GM23338 (cell line): ENCODE data around the gene CTNNA2. TPM values are rescaled to one million over a fixed set of nuclear protein-coding genes. Genes with fewer than 3 reads are reported as not detected.

Experiments used
- ATAC-seq: fragments of 200-7000 bp; cut with Tn5 transposase; 3 replicates; pipeline ENCODE4 v1.9.1; 2020
- DNase-seq: peaks from one replicate; pipeline ENCODE4 v3.0.0-alpha.2; 2015; ENCODE audit warnings: low spot score
- H2AFZ ChIP-seq: fragments of 200-600 bp; sonication (generic); 2 replicates; pipeline ENCODE4 v1.8.0; 2016; ENCODE audit warnings: antibody characterized with exemption, mild to moderate bottlenecking, moderate library complexity
- H3F3A ChIP-seq: fragments of 200-600 bp; sonication (generic); replicated peaks from 2 replicates; pipeline ENCODE4 v1.8.0; 2017; ENCODE audit warnings: antibody characterized with exemption, mixed run types, low read depth
- H3K27ac ChIP-seq: fragments of 200-600 bp; sonication (generic); 2 replicates; pipeline ENCODE4 v1.6.1; 2016; ENCODE audit warnings: low read depth
- H3K27me3 ChIP-seq: fragments of 200-600 bp; sonication (generic); 2 replicates; pipeline ENCODE4 v1.8.0; 2016; ENCODE audit warnings: mild to moderate bottlenecking, mixed run types, moderate library complexity; ENCODE audit not compliant: insufficient read depth
- H3K36me3 ChIP-seq: fragments of 200-600 bp; sonication (generic); 2 replicates; pipeline ENCODE4 v1.8.0; 2016; ENCODE audit warnings: mild to moderate bottlenecking; ENCODE audit not compliant: insufficient read depth
- H3K4me1 ChIP-seq: fragments of 200-600 bp; sonication (generic); 2 replicates; pipeline ENCODE4 v1.8.0; 2016; ENCODE audit warnings: mild to moderate bottlenecking, moderate library complexity; ENCODE audit not compliant: insufficient read depth
- H3K4me2 ChIP-seq: fragments of 200-600 bp; sonication (generic); 2 replicates; pipeline ENCODE4 v1.7.1; 2017; ENCODE audit warnings: mixed run types
- H3K4me3 ChIP-seq: fragments of 200-600 bp; sonication (generic); 2 replicates; pipeline ENCODE4 v1.6.1; 2016; ENCODE audit warnings: mixed run types
- H3K79me2 ChIP-seq: fragments of 200-600 bp; sonication (generic); replicated peaks from 2 replicates; pipeline ENCODE4 v1.8.0; 2017; ENCODE audit warnings: mild to moderate bottlenecking; ENCODE audit not compliant: insufficient read depth
- H3K9me2 ChIP-seq: fragments of 200-600 bp; sonication (generic); 2 replicates; pipeline ENCODE4 v1.8.0; 2017; ENCODE audit not compliant: insufficient read depth
- H4K20me1 ChIP-seq: fragments of 200-600 bp; sonication (generic); replicated peaks from 2 replicates; pipeline ENCODE4 v1.8.0; 2017; ENCODE audit warnings: mild to moderate bottlenecking; ENCODE audit not compliant: insufficient read depth
- H3K27ac Mint-ChIP-seq: 2 replicates; pipeline ENCODE4 v1.8.0; 2020; ENCODE audit warnings: inconsistent platforms, mild to moderate bottlenecking, moderate library complexity, mixed read lengths
- H3K27me3 Mint-ChIP-seq: 3 replicates; pipeline ENCODE4 v1.8.0; 2022; ENCODE audit warnings: low read depth, mild to moderate bottlenecking, moderate library complexity, mixed read lengths, inconsistent platforms; ENCODE audit not compliant: insufficient read depth, poor library complexity
- H3K36me3 Mint-ChIP-seq: 3 replicates; pipeline ENCODE4 v1.8.0; 2021; ENCODE audit warnings: low read depth, mild to moderate bottlenecking, inconsistent platforms, moderate library complexity, mixed read lengths
- H3K4me1 Mint-ChIP-seq: 3 replicates; pipeline ENCODE4 v1.8.0; 2020; ENCODE audit warnings: mild to moderate bottlenecking, inconsistent platforms, mixed read lengths
- H3K4me3 Mint-ChIP-seq: 3 replicates; pipeline ENCODE4 v1.8.0; 2021; ENCODE audit warnings: moderate library complexity, mild to moderate bottlenecking, inconsistent platforms, mixed read lengths
- H3K9me3 Mint-ChIP-seq: 3 replicates; pipeline ENCODE4 v1.8.0; 2020; ENCODE audit warnings: moderate library complexity, mild to moderate bottlenecking, inconsistent platforms, mixed read lengths
- EZH2 ChIP-seq: fragments of 200-600 bp; sonication (generic); IDR thresholded peaks from one replicate; pipeline ENCODE4 v1.8.0; 2017; ENCODE audit warnings: antibody characterized with exemption, mild to moderate bottlenecking, low read depth; ENCODE audit not compliant: unreplicated experiment
- NANOG ChIP-seq: IDR thresholded peaks from 2 replicates; pipeline ENCODE4 v1.6.1; 2016; ENCODE audit warnings: antibody characterized with exemption, borderline replicate concordance
- POLR2AphosphoS5 ChIP-seq: IDR thresholded peaks from 2 replicates; pipeline ENCODE4 v1.6.1; 2016; ENCODE audit warnings: antibody characterized with exemption, low read depth
- STAT1 ChIP-seq: IDR thresholded peaks from one replicate; pipeline ENCODE4 v1.6.1; 2016; ENCODE audit warnings: antibody characterized with exemption; ENCODE audit not compliant: unreplicated experiment
- ZNF114 ChIP-seq: fragments of 250-450 bp; sonication (Bioruptor Pico); IDR thresholded peaks from 2 replicates; pipeline ENCODE4 v1.5.0; 2020; ENCODE audit warnings: mild to moderate bottlenecking, moderate library complexity
- polyA plus RNA-seq: library from polyadenylated mRNA; unstranded; fragments of >200 nt; fragmentation: Nextera tagmentation; extraction: Ambion mirVana; gene quantifications from 2 replicates; pipeline ENCODE4 v1.2.1, GENCODE V29; 2016
- total RNA-seq: library from RNA; depleted of rRNA; stranded (reverse); fragments of >200 nt; shearing (Covaris generic); gene quantifications from 2 replicates; pipeline ENCODE4 v1.2.3, GENCODE V29; 2014
- TF ChIP-seq, protein P1 (sequence below): IDR thresholded peaks from 2 replicates; pipeline ENCODE4 v1.6.1; 2016; ENCODE audit warnings: antibody characterized with exemption
- TF ChIP-seq, protein P2 (sequence below), 2 experiments: fragments of 200-600 bp in 1 of 2; sonication (generic) in 1 of 2; conservative IDR thresholded peaks; 2 replicates each; pipeline versions ENCODE4 v1.5.1 to v1.6.1; 2016 to 2017; ENCODE audit warnings: antibody characterized with exemption in 2 of 2, low read depth in 2 of 2, mild to moderate bottlenecking in 2 of 2, moderate library complexity in 1 of 2
- TF ChIP-seq, protein P3 (sequence below): fragments of 250-450 bp; sonication (Bioruptor Pico); IDR thresholded peaks from 2 replicates; pipeline ENCODE4 v1.5.0; 2020; ENCODE audit warnings: mild to moderate bottlenecking, moderate library complexity

Gene CTNNA2
- total and polyA plus RNA-seq, 2 experiments from 2014 or later, result 6.4 to 15.6 TPM

DNA sequence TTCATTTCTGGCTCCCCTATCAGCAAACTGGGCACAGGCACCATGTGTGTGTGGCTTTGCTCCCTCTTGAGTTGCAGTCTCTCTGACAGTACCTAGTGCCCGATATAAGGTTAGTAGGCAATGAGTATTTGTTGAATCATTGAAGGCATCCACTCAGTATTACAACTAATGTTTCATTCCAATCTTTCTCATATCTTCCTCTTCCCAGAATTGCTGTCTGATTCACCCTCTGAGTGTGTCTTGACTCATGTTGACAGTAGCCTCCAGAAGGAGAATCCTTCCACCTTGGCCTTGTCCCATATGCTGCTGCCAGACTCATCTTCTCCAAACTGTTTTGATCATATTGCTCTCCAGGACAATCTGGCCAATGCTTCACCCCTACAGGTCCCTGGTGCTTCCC, 589.2 kb downstream of the CTNNA2 start:
- H3K4me3 ChIP-seq, result no peak overlapping the region
- ATAC-seq, result no peak
- Mint-ChIP-seq H3K9me3 (peaks cover 44% of the 10 kb centered on the region), H3K27me3 (peaks cover 2% of the 10 kb centered on the region), H3K4me3 (no peak overlapping the region), H3K27ac (no peak overlapping the region), H3K4me1 (no peaks in the 10 kb centered on the region), H3K36me3 (peaks cover 34% of the 10 kb centered on the region)
- no peak overlapping the region for H3K27ac ChIP-seq
- no peak overlapping the region for H2AFZ ChIP-seq
- H3K27me3 ChIP-seq, result no peaks in the 10 kb centered on the region
- H3K79me2 ChIP-seq, result no peaks in the 10 kb centered on the region
- no peaks in the 10 kb centered on the region for H3K4me1 ChIP-seq
- H3K4me2 ChIP-seq, result no peak overlapping the region
- H4K20me1 ChIP-seq, result no peaks in the 10 kb centered on the region
- no peaks in the 10 kb centered on the region for H3F3A ChIP-seq
- TF ChIP-seq, protein P1, sequence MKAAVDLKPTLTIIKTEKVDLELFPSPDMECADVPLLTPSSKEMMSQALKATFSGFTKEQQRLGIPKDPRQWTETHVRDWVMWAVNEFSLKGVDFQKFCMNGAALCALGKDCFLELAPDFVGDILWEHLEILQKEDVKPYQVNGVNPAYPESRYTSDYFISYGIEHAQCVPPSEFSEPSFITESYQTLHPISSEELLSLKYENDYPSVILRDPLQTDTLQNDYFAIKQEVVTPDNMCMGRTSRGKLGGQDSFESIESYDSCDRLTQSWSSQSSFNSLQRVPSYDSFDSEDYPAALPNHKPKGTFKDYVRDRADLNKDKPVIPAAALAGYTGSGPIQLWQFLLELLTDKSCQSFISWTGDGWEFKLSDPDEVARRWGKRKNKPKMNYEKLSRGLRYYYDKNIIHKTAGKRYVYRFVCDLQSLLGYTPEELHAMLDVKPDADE, result no peak
- TF ChIP-seq, protein P2, sequence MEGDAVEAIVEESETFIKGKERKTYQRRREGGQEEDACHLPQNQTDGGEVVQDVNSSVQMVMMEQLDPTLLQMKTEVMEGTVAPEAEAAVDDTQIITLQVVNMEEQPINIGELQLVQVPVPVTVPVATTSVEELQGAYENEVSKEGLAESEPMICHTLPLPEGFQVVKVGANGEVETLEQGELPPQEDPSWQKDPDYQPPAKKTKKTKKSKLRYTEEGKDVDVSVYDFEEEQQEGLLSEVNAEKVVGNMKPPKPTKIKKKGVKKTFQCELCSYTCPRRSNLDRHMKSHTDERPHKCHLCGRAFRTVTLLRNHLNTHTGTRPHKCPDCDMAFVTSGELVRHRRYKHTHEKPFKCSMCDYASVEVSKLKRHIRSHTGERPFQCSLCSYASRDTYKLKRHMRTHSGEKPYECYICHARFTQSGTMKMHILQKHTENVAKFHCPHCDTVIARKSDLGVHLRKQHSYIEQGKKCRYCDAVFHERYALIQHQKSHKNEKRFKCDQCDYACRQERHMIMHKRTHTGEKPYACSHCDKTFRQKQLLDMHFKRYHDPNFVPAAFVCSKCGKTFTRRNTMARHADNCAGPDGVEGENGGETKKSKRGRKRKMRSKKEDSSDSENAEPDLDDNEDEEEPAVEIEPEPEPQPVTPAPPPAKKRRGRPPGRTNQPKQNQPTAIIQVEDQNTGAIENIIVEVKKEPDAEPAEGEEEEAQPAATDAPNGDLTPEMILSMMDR (conservative IDR thresholded peaks at IDR 0.05; ENCODE audit: low read depth in 2 of 2), result no peak
- H3K36me3 ChIP-seq, result no peaks in the 10 kb centered on the region
- H3K9me2 ChIP-seq, result 0 out of 2 replicates have a peak, but pooled peaks cover 5% of the 10 kb centered on the region
- no peak for DNase-seq

DNA sequence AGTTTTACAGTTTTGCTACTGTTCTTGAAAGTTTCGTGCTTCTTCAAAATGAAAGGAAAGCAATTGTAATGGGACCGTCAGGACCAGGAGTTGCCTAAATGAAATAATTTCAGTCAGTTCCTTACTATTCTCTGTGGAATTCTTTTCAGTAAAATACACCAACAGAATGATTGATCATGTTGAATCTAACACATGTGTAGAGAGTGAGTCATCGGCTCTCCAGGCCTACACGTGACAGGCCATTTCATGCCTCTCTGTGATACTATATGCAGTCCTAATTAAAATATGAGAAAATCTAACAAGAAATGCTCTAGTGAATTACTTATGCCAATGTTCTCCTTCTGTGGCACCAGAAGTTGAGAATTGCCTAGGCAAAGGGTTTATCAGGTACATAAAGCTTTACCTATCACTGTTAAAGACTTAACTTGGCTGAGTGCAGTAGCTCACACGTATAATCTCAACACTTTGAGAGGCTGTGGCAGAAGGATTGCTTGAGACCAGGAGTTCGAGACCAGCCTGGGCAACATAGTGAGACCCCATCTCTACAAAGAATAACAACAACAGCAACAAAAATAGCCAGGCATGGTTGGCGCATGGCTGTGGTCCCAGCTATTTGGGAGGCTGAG, 592.3 kb downstream of the CTNNA2 start:
- DNase-seq, result no peak
- no peak for TF ChIP-seq EZH2
- TF ChIP-seq, protein P1, result no peak
- TF ChIP-seq NANOG, result no peak
- TF ChIP-seq, protein P3, sequence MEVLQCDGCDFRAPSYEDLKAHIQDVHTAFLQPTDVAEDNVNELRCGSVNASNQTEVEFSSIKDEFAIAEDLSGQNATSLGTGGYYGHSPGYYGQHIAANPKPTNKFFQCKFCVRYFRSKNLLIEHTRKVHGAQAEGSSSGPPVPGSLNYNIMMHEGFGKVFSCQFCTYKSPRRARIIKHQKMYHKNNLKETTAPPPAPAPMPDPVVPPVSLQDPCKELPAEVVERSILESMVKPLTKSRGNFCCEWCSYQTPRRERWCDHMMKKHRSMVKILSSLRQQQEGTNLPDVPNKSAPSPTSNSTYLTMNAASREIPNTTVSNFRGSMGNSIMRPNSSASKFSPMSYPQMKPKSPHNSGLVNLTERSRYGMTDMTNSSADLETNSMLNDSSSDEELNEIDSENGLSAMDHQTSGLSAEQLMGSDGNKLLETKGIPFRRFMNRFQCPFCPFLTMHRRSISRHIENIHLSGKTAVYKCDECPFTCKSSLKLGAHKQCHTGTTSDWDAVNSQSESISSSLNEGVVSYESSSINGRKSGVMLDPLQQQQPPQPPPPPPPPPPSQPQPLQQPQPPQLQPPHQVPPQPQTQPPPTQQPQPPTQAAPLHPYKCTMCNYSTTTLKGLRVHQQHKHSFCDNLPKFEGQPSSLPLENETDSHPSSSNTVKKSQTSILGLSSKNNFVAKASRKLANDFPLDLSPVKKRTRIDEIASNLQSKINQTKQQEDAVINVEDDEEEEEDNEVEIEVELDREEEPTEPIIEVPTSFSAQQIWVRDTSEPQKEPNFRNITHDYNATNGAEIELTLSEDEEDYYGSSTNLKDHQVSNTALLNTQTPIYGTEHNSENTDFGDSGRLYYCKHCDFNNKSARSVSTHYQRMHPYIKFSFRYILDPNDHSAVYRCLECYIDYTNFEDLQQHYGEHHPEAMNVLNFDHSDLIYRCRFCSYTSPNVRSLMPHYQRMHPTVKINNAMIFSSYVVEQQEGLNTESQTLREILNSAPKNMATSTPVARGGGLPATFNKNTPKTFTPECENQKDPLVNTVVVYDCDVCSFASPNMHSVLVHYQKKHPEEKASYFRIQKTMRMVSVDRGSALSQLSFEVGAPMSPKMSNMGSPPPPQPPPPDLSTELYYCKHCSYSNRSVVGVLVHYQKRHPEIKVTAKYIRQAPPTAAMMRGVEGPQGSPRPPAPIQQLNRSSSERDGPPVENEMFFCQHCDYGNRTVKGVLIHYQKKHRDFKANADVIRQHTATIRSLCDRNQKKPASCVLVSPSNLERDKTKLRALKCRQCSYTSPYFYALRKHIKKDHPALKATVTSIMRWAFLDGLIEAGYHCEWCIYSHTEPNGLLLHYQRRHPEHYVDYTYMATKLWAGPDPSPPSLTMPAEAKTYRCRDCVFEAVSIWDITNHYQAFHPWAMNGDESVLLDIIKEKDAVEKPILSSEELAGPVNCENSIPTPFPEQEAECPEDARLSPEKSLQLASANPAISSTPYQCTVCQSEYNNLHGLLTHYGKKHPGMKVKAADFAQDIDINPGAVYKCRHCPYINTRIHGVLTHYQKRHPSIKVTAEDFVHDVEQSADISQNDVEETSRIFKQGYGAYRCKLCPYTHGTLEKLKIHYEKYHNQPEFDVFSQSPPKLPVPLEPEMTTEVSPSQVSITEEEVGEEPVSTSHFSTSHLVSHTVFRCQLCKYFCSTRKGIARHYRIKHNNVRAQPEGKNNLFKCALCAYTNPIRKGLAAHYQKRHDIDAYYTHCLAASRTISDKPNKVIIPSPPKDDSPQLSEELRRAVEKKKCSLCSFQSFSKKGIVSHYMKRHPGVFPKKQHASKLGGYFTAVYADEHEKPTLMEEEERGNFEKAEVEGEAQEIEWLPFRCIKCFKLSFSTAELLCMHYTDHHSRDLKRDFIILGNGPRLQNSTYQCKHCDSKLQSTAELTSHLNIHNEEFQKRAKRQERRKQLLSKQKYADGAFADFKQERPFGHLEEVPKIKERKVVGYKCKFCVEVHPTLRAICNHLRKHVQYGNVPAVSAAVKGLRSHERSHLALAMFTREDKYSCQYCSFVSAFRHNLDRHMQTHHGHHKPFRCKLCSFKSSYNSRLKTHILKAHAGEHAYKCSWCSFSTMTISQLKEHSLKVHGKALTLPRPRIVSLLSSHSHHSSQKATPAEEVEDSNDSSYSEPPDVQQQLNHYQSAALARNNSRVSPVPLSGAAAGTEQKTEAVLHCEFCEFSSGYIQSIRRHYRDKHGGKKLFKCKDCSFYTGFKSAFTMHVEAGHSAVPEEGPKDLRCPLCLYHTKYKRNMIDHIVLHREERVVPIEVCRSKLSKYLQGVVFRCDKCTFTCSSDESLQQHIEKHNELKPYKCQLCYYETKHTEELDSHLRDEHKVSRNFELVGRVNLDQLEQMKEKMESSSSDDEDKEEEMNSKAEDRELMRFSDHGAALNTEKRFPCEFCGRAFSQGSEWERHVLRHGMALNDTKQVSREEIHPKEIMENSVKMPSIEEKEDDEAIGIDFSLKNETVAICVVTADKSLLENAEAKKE (CRISPR knock-in tag), result no peak
- TF ChIP-seq ZNF114 (CRISPR knock-in tag), result no peak
- no peak for TF ChIP-seq POLR2AphosphoS5
- no peak for TF ChIP-seq STAT1
- no peak for ATAC-seq
- Histone ChIP-seq H3K27me3 (no peaks in the 10 kb centered on the region), H2AFZ (no peak overlapping the region), H3K36me3 (no peaks in the 10 kb centered on the region), H4K20me1 (no peaks in the 10 kb centered on the region), H3F3A (no peaks in the 10 kb centered on the region), H3K27ac (no peak overlapping the region), H3K9me2 (0 out of 2 replicates have a peak, but pooled peaks cover 5% of the 10 kb centered on the region), H3K4me2 (no peak overlapping the region), H3K79me2 (no peaks in the 10 kb centered on the region), H3K4me1 (no peaks in the 10 kb centered on the region), H3K4me3 (no peak overlapping the region)
- no peak overlapping the region for H3K27ac Mint-ChIP-seq
- no peaks in the 10 kb centered on the region for H3K4me1 Mint-ChIP-seq
- peaks cover 8% of the 10 kb centered on the region; the same call in 2 of the 3 replicates for H3K36me3 Mint-ChIP-seq
- H3K9me3 Mint-ChIP-seq, result peaks cover 14% of the 10 kb centered on the region
- no peak overlapping the region for H3K4me3 Mint-ChIP-seq
- peaks cover 4% of the 10 kb centered on the region for H3K27me3 Mint-ChIP-seq
